Stomach (tissue), 9 donors: Measurements from ENCODE around the gene WWOX. TPM values are rescaled to one million over a fixed set of nuclear protein-coding genes. Genes with fewer than 3 reads are reported as not detected.

Source experiments
- DNase-seq, 2 donors: peaks; one replicate each; pipeline versions ENCODE4 v3.0.0 to v3.0.0-alpha.2; 2013 to 2019
- H3K27ac ChIP-seq, 5 donors: fragments of 200-600 bp in 4 of 5; sonication (generic) in 4 of 5; one replicate each; pipeline ENCODE4 v1.5.1; 2013 to 2019; ENCODE audit warnings: mild to moderate bottlenecking in 1 of 5, moderate library complexity in 1 of 5
- H3K27me3 ChIP-seq, 3 donors: fragments of 200-600 bp; sonication (generic); one replicate each; pipeline ENCODE4 v1.5.1; 2017 to 2019; ENCODE audit warnings: mixed run types in 1 of 3
- H3K36me3 ChIP-seq, 4 donors: fragments of 200-600 bp; sonication (generic); 1 replicate in 3 of 4; 2 replicates in 1 of 4; pipeline ENCODE4 v1.5.1; 2016 to 2019
- H3K4me1 ChIP-seq, 4 donors: fragments of 200-600 bp; sonication (generic); one replicate each; pipeline ENCODE4 v1.5.1; 2016 to 2019
- H3K4me3 ChIP-seq, 4 donors: fragments of 200-600 bp; sonication (generic) in 3 of 4; one replicate each; pipeline ENCODE4 v1.5.1; 2016 to 2019; ENCODE audit warnings: mild to moderate bottlenecking in 1 of 4
- H3K9me3 ChIP-seq, 4 donors: fragments of 200-600 bp; sonication (generic); one replicate each; pipeline ENCODE4 v1.5.1; 2016 to 2019
- EP300 ChIP-seq: sonication (generic); formaldehyde crosslinking; IDR thresholded peaks from one replicate; pipeline ENCODE4 v1.6.1; 2017; ENCODE audit warnings: antibody characterized with exemption
- POLR2A ChIP-seq, 4 donors: fragments of 450-650 bp; IDR thresholded peaks; one replicate each; pipeline ENCODE4 v1.6.1; 2016; ENCODE audit warnings: antibody characterized with exemption in 4 of 4, control low read depth in 2 of 4, mild to moderate bottlenecking in 1 of 4, moderate library complexity in 1 of 4
- POLR2AphosphoS5 ChIP-seq, 3 donors: sonication (generic); formaldehyde crosslinking; IDR thresholded peaks; one replicate each; pipeline ENCODE4 v1.6.1; 2016; ENCODE audit warnings: antibody characterized with exemption in 3 of 3
- WGBS, 5 donors: extraction: QIAGEN DNeasy Blood & Tissue Kit in 3 of 5; methylation state at CpG; one replicate each; pipeline versions ENCODE4 v1.1.5 to v1.1.7; 2013 to 2018; 5-methylcytosine and 5-hydroxymethylcytosine counted together
- intact Hi-C: fragments of 100-400 bp; cut with DNase I; formaldehyde crosslinking; loops from one replicate; pipeline ENCODE4 v1.15.1; 2023; ENCODE audit warnings: low total_unique reads
- polyA plus RNA-seq, 3 donors: library from polyadenylated mRNA; stranded (reverse); fragments of 200-250 nt; gene quantifications; one replicate each; pipeline ENCODE4 v1.2.3, GENCODE V29; 2013
- total RNA-seq, 5 donors: library from RNA; depleted of rRNA; stranded (reverse); fragments of >200 nt; gene quantifications; one replicate each; pipeline versions ENCODE4 v1.1.0 to v1.2.3, GENCODE V29; 2014 to 2016
- TF ChIP-seq, protein P1 (sequence below), 7 experiments: fragments of 450-650 bp in 4 of 7; fragments of 200-600 bp in 3 of 7; sonication (generic) in 3 of 7; IDR thresholded peaks; one replicate each; pipeline ENCODE4 v1.5.1; 2016 to 2019; ENCODE audit warnings: antibody characterized with exemption in 7 of 7, control low read depth in 2 of 7, mild to moderate bottlenecking in 1 of 7
- donor health status: healthy with polysubstance abuse.
- donor health status: Bipolar disorder and iron deficiency.
- donor health status: healthy.

WWOX gene
- total and polyA plus RNA-seq, 8 donors = 7.7 to 129 (median 48.7) TPM

DNA sequence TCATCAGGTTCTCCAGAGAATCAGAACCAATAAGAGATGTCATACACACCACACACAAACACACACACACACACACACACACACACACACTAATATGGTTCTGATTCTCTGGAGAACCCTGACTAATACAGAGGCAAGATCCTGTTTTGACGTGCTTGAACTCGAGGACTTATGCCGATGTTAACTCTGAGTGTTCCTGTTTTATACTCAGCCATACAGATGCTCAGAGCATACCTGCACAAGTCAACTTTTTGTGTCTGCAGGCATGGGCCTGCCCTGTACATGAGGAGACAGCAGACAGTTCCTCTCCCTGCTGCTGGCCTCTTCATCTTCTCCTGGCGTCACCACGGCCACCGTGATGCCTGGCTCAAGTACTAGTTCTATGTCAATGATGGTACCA is 635.9 kb downstream of the WWOX start:
- Histone ChIP-seq H3K36me3 (no peaks in the 10 kb centered on the region), H3K9me3 (no peaks in the 10 kb centered on the region), H3K4me3 (no peak overlapping the region), H3K27me3 (no peaks in the 10 kb centered on the region), H3K27ac (no peak overlapping the region), H3K4me1 (no peaks in the 10 kb centered on the region)
- DNase-seq = no peak
- TF ChIP-seq EP300 = no peak
- no peak for TF ChIP-seq POLR2A (IDR thresholded peaks at IDR 0.05)
- TF ChIP-seq POLR2AphosphoS5 (IDR thresholded peaks at IDR 0.05) = no peak
- TF ChIP-seq, protein P1, sequence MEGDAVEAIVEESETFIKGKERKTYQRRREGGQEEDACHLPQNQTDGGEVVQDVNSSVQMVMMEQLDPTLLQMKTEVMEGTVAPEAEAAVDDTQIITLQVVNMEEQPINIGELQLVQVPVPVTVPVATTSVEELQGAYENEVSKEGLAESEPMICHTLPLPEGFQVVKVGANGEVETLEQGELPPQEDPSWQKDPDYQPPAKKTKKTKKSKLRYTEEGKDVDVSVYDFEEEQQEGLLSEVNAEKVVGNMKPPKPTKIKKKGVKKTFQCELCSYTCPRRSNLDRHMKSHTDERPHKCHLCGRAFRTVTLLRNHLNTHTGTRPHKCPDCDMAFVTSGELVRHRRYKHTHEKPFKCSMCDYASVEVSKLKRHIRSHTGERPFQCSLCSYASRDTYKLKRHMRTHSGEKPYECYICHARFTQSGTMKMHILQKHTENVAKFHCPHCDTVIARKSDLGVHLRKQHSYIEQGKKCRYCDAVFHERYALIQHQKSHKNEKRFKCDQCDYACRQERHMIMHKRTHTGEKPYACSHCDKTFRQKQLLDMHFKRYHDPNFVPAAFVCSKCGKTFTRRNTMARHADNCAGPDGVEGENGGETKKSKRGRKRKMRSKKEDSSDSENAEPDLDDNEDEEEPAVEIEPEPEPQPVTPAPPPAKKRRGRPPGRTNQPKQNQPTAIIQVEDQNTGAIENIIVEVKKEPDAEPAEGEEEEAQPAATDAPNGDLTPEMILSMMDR (IDR thresholded peaks at IDR 0.05) = no peak
- intact Hi-C loops = no loop called here
- WGBS, 5 donors = 90 to 96% (median 94%) methylated on average over 6 of the region's 6 CpGs

- Histone ChIP-seq H3K9me3 (no peaks in the 10 kb centered on the region), H3K4me3 (no peak overlapping the region), H3K36me3 (no peaks in the 10 kb centered on the region), H3K4me1 (peaks cover 0 to 6% (median 0%) of the 10 kb centered on the region in 4 donors), H3K27me3 (no peaks in the 10 kb centered on the region), H3K27ac (no peak overlapping the region)
- intact Hi-C loops = no loop called here
- DNase-seq = no peak
- WGBS, 5 donors = 88 to 94% (median 93%) methylated on average over 2 of the region's 2 CpGs
- TF ChIP-seq POLR2AphosphoS5 (IDR thresholded peaks at IDR 0.05) (no peak), POLR2A (IDR thresholded peaks at IDR 0.05) (no peak), EP300 (no peak)
- TF ChIP-seq, protein P1 (IDR thresholded peaks at IDR 0.05) = no peak
Observed at GRCh38 chr16:78737630-78738029, 638.2 kb downstream of the WWOX start.

DNA sequence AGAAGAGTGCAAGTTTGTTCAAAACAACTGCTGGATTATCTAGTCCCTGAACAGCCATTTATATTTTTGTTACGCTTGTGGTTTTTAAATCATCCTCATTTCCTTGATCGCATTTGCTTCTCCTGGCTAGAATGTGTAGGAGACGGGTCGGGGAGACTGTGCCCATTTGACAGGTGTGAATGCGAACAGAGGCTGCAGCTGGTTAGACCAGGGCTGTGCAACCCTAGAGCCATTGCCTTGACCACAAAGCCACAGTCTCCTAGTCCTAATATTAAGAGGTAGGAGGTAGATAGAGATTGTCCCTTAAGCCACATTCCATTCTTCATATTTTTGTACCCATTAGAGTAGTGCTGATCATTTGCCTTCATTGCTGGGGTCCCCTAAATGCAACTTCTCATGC is 639.1 kb downstream of the WWOX start:
- no peak overlapping the region for H3K4me3 ChIP-seq
- no peaks in the 10 kb centered on the region for H3K27me3 ChIP-seq
- no peaks in the 10 kb centered on the region for H3K36me3 ChIP-seq
- peaks cover 0 to 7% (median 6%) of the 10 kb centered on the region in 4 donors for H3K4me1 ChIP-seq
- WGBS, 5 donors = 92 to 99% (median 98%) methylated on average over 5 of the region's 5 CpGs
- no peak for TF ChIP-seq POLR2AphosphoS5 (IDR thresholded peaks at IDR 0.05)
- TF ChIP-seq POLR2A (IDR thresholded peaks at IDR 0.05) = no peak
- no peak for TF ChIP-seq EP300
- TF ChIP-seq, protein P1 (IDR thresholded peaks at IDR 0.05) = no peak
- no peak overlapping the region for H3K27ac ChIP-seq
- intact Hi-C loops = no loop called here
- H3K9me3 ChIP-seq = no peaks in the 10 kb centered on the region
- DNase-seq = no peak

- WGBS, 5 donors = 88 to 94% (median 92%) methylated on average over 12 of the region's 12 CpGs
- peaks cover 0 to 11% (median 6%) of the 10 kb centered on the region in 4 donors for H3K4me1 ChIP-seq
Observed at GRCh38 chr16:78740269-78740668, 640.8 kb downstream of the WWOX start.

More at GRCh38 chr16:78740269-78740668, 640.8 kb downstream of the WWOX start:
- DNase-seq = no peak
- no peaks in the 10 kb centered on the region for H3K9me3 ChIP-seq
- intact Hi-C loops = no loop called here
- no peak overlapping the region for H3K27ac ChIP-seq
- no peak for TF ChIP-seq EP300
- TF ChIP-seq, protein P1 (IDR thresholded peaks at IDR 0.05) = no peak
- TF ChIP-seq POLR2AphosphoS5 (IDR thresholded peaks at IDR 0.05) = no peak
- no peak for TF ChIP-seq POLR2A (IDR thresholded peaks at IDR 0.05)
- no peaks in the 10 kb centered on the region for H3K27me3 ChIP-seq
- H3K4me3 ChIP-seq = no peak overlapping the region
- H3K36me3 ChIP-seq = no peaks in the 10 kb centered on the region
